PC-3 (cell line): ENCODE measurements around the gene IL19. TPM values are rescaled to one million over a fixed set of nuclear protein-coding genes. Genes with fewer than 3 reads are reported as not detected.

Experiments
- ATAC-seq: fragments of 200-7000 bp; cut with Tn5 transposase; 2 replicates; pipeline ENCODE4 v1.9.1; 2020; ENCODE audit warnings: mild to moderate bottlenecking, moderate library complexity
- BruUV-seq: library from RNA; stranded (reverse); fragments of 400-500 nt; replicated peaks from 2 replicates; lab custom pipeline; 2021; lab: Mats Ljungman, UMichigan
- CTCF ChIA-PET: fragments of 300-600 bp; sonication (Branson Sonifier 250); formaldehyde crosslinking; loops from one replicate; lab custom pipeline; 2022; ENCODE audit warnings: antibody characterized with exemption; lab: Charles Lee
- POLR2A ChIA-PET: fragments of 300-600 bp; sonication (Branson Sonifier 250); formaldehyde crosslinking; loops from one replicate; lab custom pipeline; 2022; ENCODE audit warnings: antibody characterized with exemption; ENCODE audit not compliant: unreplicated experiment; lab: Charles Lee
- DNase-seq: peaks from one replicate; pipeline ENCODE4 v3.0.0-alpha.2; 2015
- H2AFZ ChIP-seq: fragments of 300-600 bp; sonication (generic); 2 replicates; pipeline ENCODE4 v1.6.0; 2016; ENCODE audit warnings: antibody characterized with exemption, low read length
- H3F3A ChIP-seq: fragments of 300-600 bp; sonication (generic); one replicate; pipeline ENCODE4 v1.6.0; 2017; ENCODE audit warnings: antibody characterized with exemption, low read length, control low read depth, mild to moderate bottlenecking; ENCODE audit not compliant: unreplicated experiment
- H3K27ac ChIP-seq: fragments of 300-600 bp; sonication (generic); 2 replicates; pipeline ENCODE4 v1.5.1; 2016; ENCODE audit warnings: mild to moderate bottlenecking, low read length
- H3K27me3 ChIP-seq: fragments of 300-600 bp; sonication (generic); 2 replicates; pipeline ENCODE4 v1.6.1; 2016; ENCODE audit warnings: low read length, mixed read lengths
- H3K36me3 ChIP-seq: fragments of 300-600 bp; sonication (generic); 2 replicates; pipeline ENCODE4 v1.6.1; 2016; ENCODE audit warnings: low read depth, mixed run types, low read length, mixed read lengths
- H3K4me1 ChIP-seq: fragments of 300-600 bp; sonication (generic); 2 replicates; pipeline ENCODE4 v1.5.1; 2016; ENCODE audit warnings: low read length; ENCODE audit not compliant: insufficient read depth
- H3K4me2 ChIP-seq: fragments of 300-600 bp; sonication (generic); 2 replicates; pipeline ENCODE4 v1.6.0; 2016; ENCODE audit warnings: low read length
- H3K4me3 ChIP-seq: fragments of 300-600 bp; sonication (generic); 2 replicates; pipeline ENCODE4 v1.5.1; 2016; ENCODE audit warnings: mild to moderate bottlenecking, low read length, mixed read lengths
- H3K79me2 ChIP-seq: fragments of 300-600 bp; sonication (generic); 2 replicates; pipeline ENCODE4 v1.6.1; 2017; ENCODE audit warnings: low read length, mixed read lengths
- H3K9ac ChIP-seq: fragments of 300-600 bp; sonication (generic); 2 replicates; pipeline ENCODE4 v1.6.0; 2016; ENCODE audit warnings: mild to moderate bottlenecking, low read length
- H3K9me2 ChIP-seq: fragments of 300-600 bp; sonication (generic); replicated peaks from 2 replicates; pipeline ENCODE4 v1.6.1; 2016; ENCODE audit warnings: mixed run types, low read length, mixed read lengths
- H3K9me3 ChIP-seq: fragments of 300-600 bp; sonication (generic); 2 replicates; pipeline ENCODE4 v1.6.1; 2016; ENCODE audit warnings: low read length, mixed read lengths
- H4K20me1 ChIP-seq: fragments of 300-600 bp; sonication (generic); 2 replicates; pipeline ENCODE4 v1.6.1; 2016; ENCODE audit warnings: low read length, mixed read lengths
- EZH2 ChIP-seq: fragments of 300-600 bp; sonication (generic); IDR thresholded peaks from one replicate; pipeline ENCODE4 v1.6.1; 2017; ENCODE audit warnings: antibody characterized with exemption, mild to moderate bottlenecking, low read length; ENCODE audit not compliant: unreplicated experiment
- EZH2phosphoT487 ChIP-seq: fragments of 300-600 bp; sonication (generic); IDR thresholded peaks from 2 replicates; pipeline ENCODE4 v1.6.1; 2018; ENCODE audit warnings: mild to moderate bottlenecking, antibody characterized with exemption, low read length, borderline replicate concordance
- intact Hi-C: fragments of 100-400 bp; cut with micrococcal nuclease; formaldehyde crosslinking; loops from 2 replicates; pipeline ENCODE4 v1.9.0; 2023
- total RNA-seq: library from RNA; depleted of rRNA; stranded (reverse); fragments of >200 nt; gene quantifications from 2 replicates; pipeline ENCODE4 v1.2.3, GENCODE V29; 2014
- TF ChIP-seq, protein P1 (sequence below): fragments of 300-600 bp; sonication (generic); conservative IDR thresholded peaks from 2 replicates; pipeline ENCODE4 v1.5.1; 2017; ENCODE audit warnings: antibody characterized with exemption, low read depth, mild to moderate bottlenecking, low read length

Gene IL19
- total RNA-seq, 1 experiment from 2014 or later: not detected

DNA sequence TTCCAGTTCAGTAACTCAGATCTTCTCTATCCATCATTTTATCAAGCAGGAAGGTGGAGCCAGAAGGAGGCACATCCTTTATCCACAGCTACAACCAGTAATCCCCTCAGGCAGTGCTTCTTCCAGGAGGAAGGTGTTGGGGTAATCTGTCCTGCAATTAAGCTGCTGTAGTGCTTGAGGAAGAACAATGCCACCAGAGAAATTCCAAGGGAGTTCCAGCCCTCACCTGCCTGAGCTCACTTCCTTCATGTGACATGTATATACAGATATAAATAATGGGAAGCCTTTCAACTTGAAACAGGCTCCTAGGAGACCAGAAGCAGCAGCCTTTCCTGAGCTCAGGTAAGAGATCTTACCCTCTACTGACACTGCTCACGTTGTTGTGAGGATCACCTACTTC is 92.7 kb downstream of the IL19 start:
- Histone ChIP-seq H4K20me1 (no peaks in the 10 kb centered on the region), H3K79me2 (no peaks in the 10 kb centered on the region), H3K27ac (no peak overlapping the region), H3K4me1 (peaks cover 5% of the 10 kb centered on the region; the same call in 1 of the 2 replicates), H3K4me2 (no peak overlapping the region), H2AFZ (no peak overlapping the region), H3K9me3 (no peaks in the 10 kb centered on the region), H3F3A (no peaks in the 10 kb centered on the region), H3K4me3 (no peak overlapping the region), H3K36me3 (no peaks in the 10 kb centered on the region), H3K9ac (no peak overlapping the region), H3K27me3 (peaks cover 8% of the 10 kb centered on the region; the same call in 1 of the 2 replicates), H3K9me2 (no peaks in the 10 kb centered on the region)
- no peak for ATAC-seq
- ChIA-PET CTCF (interaction anchor here (0.9 to 1.6 kb wide), 3 partner anchors 49 to 166 kb away, joined by 3 to 9 read pairs (median 3); no protein-coding TSS in a partner anchor), POLR2A (interaction anchor here (0.6 kb wide), 1 partner anchor 189 kb away, joined by 4 read pairs; no protein-coding TSS in a partner anchor)
- DNase-seq: no peak
- intact Hi-C loops: no loop called here
- TF ChIP-seq, protein P1, sequence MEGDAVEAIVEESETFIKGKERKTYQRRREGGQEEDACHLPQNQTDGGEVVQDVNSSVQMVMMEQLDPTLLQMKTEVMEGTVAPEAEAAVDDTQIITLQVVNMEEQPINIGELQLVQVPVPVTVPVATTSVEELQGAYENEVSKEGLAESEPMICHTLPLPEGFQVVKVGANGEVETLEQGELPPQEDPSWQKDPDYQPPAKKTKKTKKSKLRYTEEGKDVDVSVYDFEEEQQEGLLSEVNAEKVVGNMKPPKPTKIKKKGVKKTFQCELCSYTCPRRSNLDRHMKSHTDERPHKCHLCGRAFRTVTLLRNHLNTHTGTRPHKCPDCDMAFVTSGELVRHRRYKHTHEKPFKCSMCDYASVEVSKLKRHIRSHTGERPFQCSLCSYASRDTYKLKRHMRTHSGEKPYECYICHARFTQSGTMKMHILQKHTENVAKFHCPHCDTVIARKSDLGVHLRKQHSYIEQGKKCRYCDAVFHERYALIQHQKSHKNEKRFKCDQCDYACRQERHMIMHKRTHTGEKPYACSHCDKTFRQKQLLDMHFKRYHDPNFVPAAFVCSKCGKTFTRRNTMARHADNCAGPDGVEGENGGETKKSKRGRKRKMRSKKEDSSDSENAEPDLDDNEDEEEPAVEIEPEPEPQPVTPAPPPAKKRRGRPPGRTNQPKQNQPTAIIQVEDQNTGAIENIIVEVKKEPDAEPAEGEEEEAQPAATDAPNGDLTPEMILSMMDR: no peak
- TF ChIP-seq EZH2: no peak
- TF ChIP-seq EZH2phosphoT487: no peak
- no TSS peak for BruUV-seq

DNA sequence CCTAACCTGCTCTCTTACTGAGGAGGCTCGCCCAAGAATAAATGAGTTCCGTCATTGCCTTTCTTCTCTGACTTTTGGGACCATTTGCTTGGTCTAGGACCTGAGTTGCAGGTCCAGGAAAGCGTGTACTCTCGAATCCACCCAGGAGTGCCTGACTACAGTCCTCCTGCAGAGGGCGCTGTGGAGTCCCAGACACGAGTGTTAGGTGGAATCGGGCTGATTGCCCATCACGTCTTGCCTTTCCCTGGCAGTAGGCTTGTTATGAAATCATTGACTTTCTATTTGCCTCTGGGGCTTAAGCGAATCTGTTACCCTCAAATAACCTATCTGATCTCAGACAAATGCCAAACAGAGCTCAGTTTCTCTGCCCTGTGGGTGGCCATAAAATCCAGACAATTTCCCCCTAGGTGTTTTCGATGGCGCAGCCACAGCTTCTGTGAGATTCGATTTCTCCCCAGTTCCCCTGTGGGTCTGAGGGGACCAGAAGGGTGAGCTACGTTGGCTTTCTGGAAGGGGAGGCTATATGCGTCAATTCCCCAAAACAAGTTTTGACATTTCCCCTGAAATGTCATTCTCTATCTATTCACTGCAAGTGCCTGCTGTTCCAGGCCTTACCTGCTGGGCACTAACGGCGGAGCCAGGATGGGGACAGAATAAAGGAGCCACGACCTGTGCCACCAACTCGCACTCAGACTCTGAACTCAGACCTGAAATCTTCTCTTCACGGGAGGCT is 94.5 kb downstream of the IL19 start, which contains the start of gene IL20:
TSS of gene IL20 (plus strand) at position 685 of the 733 bp plus-strand sequence. CDS start 230 bp downstream, outside the sequence.
- Histone ChIP-seq H3F3A (no peaks in the 10 kb centered on the region), H3K4me1 (no peaks in the 10 kb centered on the region), H3K4me2 (0 out of 2 replicates have a peak within 1 kb of the TSS, but pooled peaks have one; percentile 1), H3K27ac (no peak within 1 kb of the TSS), H3K9ac (no peak within 1 kb of the TSS), H4K20me1 (no peaks in the 10 kb centered on the region), H2AFZ (no peak within 1 kb of the TSS), H3K9me2 (no peaks in the 10 kb centered on the region), H3K79me2 (no peaks in the 10 kb centered on the region), H3K36me3 (no peaks in the 10 kb centered on the region), H3K4me3 (no peak within 1 kb of the TSS), H3K27me3 (peaks cover 8% of the 10 kb centered on the region; the same call in 1 of the 2 replicates), H3K9me3 (no peaks in the 10 kb centered on the region)
- no TSS peak for BruUV-seq
- CTCF ChIA-PET: interaction anchor here (0.6 to 1.2 kb wide), 3 partner anchors 25 to 149 kb away, joined by 3 to 4 read pairs (median 3); no protein-coding TSS in a partner anchor
- intact Hi-C loops: loop anchor here (1.0 to 5.0 kb wide), 4 partner anchors 25 to 212 kb away; no protein-coding TSS in a partner anchor
- DNase-seq (peak; percentile 98), ATAC-seq (peak; percentile 81)
- POLR2A ChIA-PET: interaction anchor here (0.6 kb wide), 1 partner anchor 46 kb away, joined by 4 read pairs; no protein-coding TSS in a partner anchor
- TF ChIP-seq EZH2phosphoT487: no peak
- TF ChIP-seq EZH2: no peak
- TF ChIP-seq, protein P1: peak; percentile 100
